ENCODE measurements around the gene BCLAF1.
A peak's percentile ranks its signal among the peaks of the same experiment; 100 is the strongest.
"Not testable (repeated sequence)": the region's sequence is repeated elsewhere in the genome, so short reads cannot be mapped to it uniquely, and the experiment has no call there.

The BCLAF1 gene

DNA sequence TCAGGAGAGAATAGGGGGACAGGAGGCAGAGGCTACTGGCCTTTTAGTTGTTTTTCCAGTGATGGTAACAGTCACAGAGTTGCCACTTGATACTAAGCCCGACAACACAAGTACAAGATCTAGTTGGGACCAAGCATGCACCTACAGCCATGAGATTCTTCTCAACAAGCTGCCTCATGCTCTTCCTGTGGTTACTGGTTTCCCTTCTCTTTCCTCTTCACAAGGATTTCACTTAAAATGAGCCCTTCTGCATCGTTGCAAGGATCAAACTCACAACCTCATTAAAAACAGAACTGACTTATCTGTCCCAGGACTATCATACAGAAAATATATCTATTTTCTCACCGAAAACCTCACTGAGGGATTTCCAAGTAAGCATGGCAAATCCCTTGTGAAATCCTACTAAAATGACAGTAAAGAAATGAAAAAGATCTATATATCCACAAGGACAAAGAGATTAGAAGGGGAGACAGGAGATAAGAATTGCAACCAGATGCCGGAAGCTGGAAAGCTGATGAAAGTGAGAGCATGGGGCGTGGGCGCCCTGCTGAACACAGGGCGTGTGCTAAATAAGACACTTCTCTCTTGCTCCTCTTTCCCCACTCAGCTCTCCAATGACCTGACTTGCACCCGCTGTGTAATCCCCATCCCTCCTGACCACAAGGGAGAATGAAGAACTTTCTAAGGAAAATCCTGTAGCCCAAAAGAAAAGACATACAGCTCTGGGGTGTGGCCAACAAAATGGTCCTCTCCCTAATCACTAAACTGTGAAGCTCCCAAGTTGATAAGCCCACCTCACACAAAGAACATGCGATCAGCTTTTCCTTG lies 53.0 kb downstream of the BCLAF1 start:
- no peak for DNase-seq

DNA sequence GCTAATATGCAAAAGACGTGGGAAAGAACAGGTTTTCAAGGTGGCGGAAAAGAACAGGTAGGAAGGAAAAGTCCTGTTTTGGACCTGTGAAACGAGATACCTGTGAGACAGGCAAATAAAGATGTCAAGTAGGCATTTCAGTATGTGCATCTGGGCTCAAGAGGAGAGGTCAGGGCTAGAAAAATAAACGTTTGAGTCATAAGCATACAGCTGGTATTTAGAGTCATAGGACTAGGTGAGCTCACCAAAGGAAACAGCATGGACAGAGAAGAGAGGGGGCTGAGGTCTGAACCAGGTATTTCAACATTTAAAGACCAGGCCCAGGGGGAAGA lies 54.4 kb downstream of the BCLAF1 start:
- no peak for DNase-seq

DNA sequence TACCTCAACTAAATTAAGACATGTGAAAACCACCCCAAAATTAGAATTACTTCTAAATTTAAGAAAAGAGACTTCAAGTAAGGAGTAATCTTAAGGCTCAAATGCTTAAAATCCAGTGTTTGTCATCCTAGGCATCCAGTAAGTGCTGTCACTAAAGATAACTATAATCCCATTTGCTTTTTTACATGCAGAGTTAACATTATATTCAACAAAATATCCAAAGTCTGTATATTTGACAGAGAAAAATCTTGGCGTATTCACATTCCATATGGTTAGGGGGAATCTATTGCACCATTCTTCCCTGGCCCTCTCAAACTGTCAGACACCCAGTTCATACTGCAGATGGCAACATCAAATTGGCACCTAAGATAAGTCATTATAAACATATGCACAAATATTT lies 56.9 kb downstream of the BCLAF1 start:
- DNase-seq = no peak

DNA sequence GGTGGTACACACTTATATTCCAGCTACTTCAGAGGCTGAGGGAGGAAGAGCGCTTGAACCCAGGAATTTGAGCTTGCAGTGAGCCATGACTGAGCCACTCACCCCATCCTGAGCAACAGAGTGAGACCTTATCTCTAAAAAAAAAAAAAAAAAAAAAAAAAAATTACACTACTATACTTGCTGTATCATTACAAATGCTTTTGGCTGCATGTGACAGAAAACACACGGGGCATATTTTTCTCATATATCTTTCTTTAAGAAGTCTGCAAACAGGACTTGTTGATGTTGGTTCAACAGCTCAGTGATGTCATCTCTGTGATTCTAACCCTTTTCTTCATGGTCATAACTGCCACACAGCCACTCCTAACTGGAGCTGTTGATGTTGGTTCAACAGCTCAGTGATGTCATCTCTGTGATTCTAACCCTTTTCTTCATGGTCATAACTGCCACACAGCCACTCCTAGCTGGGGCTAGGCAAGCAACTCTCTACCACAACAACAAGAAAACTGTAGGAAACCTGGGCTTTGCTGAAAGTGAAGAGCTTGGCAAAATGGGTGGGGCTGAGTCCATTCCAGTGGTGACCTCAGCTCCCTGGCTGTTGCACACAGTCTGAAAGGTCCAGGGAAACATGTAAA lies 59.3 kb downstream of the BCLAF1 start:
- DNase-seq = no peak

DNA sequence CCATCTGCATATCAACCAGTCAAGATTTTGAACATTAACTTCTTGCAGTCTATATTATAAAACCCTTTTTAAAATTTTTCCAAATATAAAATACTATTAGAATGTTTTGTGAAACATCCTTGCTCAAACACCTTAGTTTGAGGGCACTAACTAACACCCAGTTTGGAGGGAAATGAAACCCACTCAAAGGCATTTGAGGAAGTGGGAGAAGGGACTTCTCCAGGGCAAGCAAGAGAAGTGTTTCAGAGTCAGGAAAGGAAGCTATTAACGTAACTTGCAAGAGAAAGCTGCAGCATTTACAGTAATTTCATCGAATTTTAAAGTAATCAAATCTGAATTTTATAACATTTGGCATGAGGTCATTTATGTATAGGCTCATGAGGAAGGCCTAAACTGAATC lies 60.8 kb downstream of the BCLAF1 start:
- no peak for DNase-seq

DNA sequence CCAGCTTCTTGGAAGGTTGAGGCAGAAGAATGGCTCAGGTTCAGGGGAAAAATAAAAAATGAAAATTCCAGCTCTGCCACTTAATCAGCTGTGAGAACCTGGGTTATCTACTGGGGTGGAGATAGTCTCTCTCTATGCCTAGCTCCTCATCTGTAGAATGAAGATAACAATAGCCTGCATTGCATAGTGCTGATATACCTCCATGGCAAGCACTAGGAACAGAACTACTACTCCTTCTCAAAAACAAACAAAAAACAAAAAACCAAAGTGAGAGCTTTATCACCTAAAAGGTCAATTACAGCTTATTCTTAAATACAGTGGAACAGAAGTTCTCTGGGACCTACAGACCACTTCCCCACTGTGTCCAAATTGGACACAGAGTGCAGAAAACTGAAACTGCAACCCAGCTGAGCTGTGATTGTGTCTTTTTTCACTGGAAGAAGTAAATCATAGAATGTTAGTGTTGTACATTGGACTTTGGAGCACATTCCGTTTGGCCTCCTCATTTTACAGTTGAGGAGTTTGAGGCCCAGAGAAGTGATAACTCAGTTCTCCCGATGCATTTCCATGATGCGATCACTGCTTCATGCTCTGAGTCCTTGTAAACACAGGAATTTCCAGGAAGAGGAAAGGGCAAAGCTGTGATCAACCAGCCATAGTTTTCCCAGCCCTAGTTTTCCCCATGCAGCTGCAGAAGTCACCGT lies 62.8 kb downstream of the BCLAF1 start:
- DNase-seq = no peak

DNA sequence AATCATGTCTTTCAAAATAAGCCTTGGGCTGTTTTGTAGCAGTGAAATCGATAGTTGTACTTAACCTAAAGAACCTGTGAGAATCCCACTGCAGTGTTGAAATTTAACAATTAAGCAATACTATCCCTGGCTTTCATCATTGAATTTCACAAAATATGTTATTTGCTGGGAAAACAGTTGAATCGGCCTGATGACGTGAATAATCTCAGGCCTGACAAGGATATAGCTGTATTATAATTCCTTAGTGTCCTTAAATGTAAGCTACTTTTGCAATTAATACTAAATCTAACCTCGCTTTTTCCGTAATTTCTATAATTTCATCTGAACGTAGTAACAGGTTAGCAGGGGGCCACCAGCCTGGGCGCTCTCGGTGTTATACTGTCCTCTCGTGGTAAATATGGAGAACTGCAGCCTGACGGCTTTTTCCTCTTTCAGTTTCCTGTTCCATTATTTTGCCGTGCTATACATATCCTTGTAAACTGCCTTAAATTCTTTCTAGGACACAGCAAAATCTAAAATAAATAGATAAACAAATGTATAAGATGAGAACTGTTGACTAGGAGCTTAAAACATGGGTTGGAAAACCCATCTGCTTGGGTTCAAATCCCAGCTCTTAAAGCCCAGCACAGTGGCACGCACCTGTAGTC lies 63.5 kb downstream of the BCLAF1 start:
- peak; percentile 20 for DNase-seq

DNA sequence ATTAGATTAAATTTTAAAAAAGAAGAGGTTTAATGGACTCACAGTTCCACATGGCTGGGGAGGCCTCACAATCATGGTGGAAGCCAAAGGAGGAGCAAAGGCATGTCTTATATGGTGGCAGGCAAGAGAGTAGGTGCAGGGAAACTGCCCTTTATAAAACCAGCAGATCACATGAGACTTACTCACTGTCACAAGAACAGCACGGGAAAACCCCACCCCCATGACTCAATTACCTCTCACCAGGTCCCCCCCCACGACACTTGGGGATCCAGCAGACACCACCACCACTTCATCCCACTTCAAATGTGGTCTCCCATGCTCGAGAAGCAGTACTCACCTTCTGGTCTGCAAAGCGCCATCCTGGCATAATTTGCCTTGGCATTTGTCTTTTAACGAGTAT lies 64.2 kb downstream of the BCLAF1 start:
- peak; percentile 5 for DNase-seq

DNA sequence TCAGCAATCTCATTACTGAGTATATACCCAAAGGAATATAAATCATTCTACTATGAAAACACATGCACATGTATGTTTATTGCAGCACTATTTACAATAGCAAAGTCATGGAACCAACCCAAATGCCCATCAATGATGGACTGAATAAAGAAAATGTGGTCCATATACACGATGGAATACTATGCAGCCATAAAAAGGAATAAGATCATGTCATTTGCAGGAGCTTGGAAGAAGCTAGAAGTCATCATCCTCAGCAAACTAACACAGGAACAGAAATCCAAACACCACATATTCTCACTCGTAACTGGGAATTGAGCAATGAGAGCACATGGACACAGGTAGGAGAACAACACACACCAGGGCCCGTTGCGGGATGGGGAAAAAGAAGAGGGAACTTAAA lies 64.7 kb downstream of the BCLAF1 start:
- DNase-seq = not testable (repeated sequence)

DNA sequence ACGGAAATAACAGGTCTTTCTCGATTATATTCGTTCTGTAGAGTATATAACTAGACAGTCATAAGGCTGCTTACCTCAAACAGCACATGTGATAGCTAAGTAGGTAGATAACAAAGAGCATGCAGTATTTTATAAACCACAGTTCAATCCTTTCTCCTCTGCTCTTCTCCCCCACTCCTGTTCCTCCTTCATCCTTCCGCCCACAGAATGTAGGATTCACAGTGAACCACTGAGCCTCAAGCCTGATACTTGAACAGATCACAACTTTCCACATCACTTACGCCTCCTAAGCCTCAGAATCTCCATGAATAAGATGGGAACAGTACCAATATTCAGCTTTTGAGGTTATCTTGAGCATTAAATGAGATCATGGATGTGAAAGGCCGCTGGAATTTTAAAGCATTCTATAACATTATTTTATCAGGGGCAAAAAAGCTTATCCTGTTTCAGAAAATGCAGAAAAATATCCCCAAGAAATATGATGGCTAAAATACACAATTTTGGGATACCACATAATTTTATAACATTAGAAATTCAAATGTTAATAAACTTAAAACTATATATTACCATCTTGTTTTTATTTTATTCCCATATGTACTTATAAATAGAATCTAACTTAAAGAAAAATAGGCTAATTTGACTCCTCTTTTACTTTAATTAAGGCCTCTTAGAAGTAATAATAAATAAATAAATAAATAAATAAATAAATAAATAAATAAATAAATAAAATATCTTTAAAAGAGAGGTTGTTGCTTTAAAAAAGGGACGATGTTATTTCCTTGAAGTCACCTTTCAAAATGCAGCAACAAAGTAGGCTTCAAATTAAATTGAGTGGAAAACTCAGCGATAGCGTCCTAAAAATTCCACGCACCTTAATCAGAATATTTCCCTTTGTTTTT lies 72.9 kb downstream of the BCLAF1 start:
- DNase-seq = no peak

DNA sequence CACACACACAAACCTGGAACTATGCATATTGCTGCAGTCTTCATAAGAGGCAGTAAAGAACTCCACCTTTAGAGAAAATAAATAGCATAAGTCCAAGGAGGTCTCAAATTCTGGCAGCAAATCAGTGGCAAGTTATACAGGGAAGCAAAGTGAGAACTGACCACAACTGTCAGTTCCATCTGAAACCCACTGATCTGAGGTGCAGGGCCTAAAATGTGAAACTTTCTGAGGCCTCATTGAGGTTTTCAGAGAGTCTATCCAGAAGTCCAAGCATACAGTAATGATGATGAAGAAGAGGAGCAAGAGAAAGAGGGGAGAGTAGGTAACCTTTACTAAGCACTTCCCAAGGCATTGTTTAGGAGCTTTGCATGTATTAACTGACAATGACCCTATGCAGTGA lies 75.8 kb downstream of the BCLAF1 start:
- no peak for DNase-seq

DNA sequence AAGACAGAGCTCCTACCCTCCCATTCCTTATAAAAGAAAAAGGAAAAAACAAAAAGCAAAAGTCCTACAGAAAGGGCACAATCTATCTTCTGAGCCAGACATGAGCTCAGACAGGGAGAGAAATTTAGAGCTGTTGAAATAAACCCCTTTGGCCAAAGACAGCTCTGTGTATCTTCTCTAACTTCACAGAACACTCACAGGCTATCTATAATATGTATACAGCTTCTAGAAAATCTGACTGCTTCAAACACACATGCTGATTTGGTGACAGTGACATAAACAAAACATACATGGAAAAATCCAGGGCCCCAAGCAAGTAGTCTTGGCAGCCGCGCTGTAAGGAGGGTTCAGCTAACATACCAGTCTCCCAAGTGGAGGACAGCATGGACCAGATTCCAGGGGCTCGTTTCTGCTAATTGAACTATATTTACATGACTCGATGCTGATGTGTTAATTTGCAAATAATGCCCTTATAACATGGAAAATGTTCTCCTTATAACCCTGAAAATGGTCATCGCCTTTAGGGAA lies 76.6 kb downstream of the BCLAF1 start:
- no peak for DNase-seq

DNA sequence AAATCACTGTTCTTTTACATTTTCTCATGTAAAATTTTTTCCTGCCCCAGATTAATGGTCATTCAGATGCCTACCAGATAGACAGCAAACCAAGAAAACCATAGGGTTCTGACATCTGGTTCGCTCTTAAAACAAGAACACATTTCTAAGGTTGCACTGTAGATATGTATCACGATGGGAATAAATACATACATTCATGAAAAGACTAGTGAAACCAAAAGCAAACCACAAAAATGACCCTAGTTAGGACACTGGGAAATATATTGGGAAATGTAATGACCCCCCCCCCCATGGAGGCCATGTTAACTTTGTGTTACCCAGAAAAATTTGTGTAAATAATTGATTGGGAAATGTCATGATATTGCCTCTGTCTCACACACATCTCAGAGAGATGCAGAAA lies 77.0 kb downstream of the BCLAF1 start:
- no peak for DNase-seq

DNA sequence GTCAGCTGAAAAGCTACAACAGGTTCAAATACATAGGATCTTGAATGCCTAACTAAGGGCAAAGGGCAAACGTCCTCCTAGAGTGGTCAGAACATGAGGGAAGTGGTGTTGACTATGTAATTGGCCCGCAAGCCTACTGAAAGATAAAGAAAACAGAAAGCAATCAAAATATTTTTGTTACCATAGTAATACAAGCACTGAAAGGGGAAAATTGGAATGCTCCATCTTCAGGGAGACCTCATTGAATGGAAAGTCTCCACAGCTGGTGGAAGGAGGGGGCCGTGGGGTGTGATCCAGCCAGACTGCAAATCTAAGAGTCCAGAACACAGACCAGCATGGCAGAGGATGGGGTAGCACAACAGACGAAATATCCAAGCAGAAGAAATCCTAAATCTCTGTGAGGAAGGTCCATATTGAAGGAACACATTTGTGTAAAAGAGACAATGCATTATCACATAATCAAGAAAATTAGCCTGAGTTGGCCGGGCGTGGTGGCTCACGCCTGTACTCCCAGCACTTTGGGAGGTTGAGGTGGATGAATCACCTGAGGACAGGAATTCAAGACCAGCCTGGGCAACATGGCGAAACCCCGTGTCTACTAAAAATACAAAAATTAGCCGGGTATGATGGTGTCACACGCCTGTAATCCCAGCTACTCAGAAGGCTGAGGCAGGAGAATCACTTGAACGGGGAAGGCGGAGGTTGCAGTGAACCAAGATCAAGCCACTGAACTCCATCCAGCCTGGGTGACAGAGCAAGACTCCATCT lies 79.1 kb downstream of the BCLAF1 start:
- DNase-seq = no peak

DNA sequence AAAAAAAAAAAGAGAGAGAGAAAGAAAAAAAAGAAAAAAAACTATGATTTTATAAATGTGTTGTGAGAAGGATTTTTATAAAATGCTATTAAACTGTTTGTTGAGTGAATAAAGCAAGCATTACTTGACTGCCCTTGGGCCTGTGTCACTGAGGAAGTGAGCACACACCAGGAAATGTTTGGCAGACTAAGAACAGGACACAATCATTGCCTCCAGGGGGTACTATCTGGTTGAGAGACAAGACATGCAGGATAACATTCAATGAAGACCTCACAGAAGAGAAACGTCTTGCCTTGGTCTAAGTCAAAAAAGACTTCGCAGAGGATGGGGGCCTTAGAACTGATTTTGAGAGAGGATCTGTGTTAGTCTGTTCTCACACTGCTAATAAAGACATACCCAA lies 80.2 kb downstream of the BCLAF1 start:
- DNase-seq = no peak

DNA sequence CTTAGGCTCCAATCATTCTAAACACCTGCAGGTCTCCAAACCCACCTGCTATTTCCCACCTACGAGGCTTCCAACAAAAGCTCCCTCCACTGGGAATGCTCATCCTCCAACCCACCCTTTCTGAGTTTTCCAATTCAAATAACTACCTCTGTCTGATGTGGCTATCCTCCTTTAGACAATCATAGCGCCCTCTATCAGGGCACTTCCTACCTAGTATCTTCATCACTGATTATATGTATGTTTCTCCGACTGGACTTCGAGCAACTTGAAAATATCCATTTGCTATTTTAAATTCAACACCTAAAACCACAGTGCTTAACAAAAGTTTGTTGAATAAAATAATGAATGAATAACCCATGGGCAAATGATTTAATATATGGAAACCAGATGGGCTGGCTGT lies 80.9 kb downstream of the BCLAF1 start:
- DNase-seq = no peak

All from stimulated activated naive CD4-positive, alpha-beta T cell treated with Interleukin-2 at 50 U/mL for 16 hours (primary cell).